RWPE1 (cell line): ENCODE data around the gene GBGT1.

ENCODE experiments used
- CTCF ChIA-PET: fragments of 350-600 bp; sonication (Branson Sonifier 250); formaldehyde crosslinking; extraction: SDS; loops from one replicate; lab custom pipeline; 2021; lab: Yijun Ruan, JAX
- POLR2A ChIA-PET: fragments of 400-600 bp; formaldehyde crosslinking; extraction: SDS; loops from one replicate; lab custom pipeline; 2020; ENCODE audit warnings: antibody characterized with exemption; ENCODE audit not compliant: low non-redundant PET; lab: Yijun Ruan, JAX
- DNase-seq: peaks from one replicate; pipeline ENCODE4 v3.0.0; 2012; ENCODE audit warnings: low spot score
- H3K27ac ChIP-seq: fragments of 450-650 bp; 2 replicates; pipeline ENCODE4 v1.5.1; 2017
- TF ChIP-seq, protein P1 (sequence below): fragments of 450-650 bp; conservative IDR thresholded peaks from 2 replicates; pipeline ENCODE4 v1.5.1; 2017; ENCODE audit warnings: low read depth, mild to moderate bottlenecking

The GBGT1 gene

DNA sequence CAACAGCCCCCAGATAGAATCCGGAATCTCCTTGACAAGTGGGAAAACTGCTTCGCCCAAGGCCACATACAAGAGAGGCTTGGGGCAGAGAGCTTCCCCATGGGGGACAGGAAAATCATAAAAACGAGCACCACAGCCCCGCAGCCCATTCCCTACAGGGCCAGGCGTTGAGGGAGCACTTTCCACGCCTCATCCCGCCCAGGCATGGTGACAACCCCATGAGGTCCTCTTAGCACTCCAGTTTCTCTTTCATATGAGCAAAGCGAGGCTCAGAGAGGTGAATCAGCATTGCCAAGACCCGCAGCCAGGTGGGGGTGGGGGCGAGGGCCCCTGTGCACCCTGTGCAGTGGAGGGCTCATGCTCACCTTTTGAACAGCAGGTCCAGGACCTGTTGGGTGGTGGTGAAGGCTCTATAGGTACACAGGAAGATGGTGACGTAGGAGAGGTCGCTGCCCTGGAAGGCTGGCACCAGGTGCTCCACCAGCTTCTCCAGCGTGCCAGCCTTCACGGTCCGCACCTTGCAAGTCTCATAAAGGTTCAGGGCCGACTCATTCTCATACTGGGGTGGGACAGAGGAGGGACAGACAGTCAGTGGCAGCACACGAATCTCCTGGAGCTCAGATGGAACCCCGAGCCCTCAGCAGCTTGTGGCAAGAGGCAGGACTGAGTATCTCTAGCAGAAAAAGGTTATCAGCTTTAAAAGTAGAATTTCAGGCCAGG, 53.6 kb downstream of the GBGT1 start:
- TF ChIP-seq, protein P1, sequence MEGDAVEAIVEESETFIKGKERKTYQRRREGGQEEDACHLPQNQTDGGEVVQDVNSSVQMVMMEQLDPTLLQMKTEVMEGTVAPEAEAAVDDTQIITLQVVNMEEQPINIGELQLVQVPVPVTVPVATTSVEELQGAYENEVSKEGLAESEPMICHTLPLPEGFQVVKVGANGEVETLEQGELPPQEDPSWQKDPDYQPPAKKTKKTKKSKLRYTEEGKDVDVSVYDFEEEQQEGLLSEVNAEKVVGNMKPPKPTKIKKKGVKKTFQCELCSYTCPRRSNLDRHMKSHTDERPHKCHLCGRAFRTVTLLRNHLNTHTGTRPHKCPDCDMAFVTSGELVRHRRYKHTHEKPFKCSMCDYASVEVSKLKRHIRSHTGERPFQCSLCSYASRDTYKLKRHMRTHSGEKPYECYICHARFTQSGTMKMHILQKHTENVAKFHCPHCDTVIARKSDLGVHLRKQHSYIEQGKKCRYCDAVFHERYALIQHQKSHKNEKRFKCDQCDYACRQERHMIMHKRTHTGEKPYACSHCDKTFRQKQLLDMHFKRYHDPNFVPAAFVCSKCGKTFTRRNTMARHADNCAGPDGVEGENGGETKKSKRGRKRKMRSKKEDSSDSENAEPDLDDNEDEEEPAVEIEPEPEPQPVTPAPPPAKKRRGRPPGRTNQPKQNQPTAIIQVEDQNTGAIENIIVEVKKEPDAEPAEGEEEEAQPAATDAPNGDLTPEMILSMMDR, result no peak
- ChIA-PET CTCF (interaction anchor here (0.6 to 7.8 kb wide), 4 partner anchors 8 to 61 kb away, joined by 3 to 58 read pairs (median 6); no protein-coding TSS in a partner anchor), POLR2A (no interaction called here)
- DNase-seq, result no peak
- peak overlapping the region; percentile 2; the same call in 1 of the 2 replicates for H3K27ac ChIP-seq

DNA sequence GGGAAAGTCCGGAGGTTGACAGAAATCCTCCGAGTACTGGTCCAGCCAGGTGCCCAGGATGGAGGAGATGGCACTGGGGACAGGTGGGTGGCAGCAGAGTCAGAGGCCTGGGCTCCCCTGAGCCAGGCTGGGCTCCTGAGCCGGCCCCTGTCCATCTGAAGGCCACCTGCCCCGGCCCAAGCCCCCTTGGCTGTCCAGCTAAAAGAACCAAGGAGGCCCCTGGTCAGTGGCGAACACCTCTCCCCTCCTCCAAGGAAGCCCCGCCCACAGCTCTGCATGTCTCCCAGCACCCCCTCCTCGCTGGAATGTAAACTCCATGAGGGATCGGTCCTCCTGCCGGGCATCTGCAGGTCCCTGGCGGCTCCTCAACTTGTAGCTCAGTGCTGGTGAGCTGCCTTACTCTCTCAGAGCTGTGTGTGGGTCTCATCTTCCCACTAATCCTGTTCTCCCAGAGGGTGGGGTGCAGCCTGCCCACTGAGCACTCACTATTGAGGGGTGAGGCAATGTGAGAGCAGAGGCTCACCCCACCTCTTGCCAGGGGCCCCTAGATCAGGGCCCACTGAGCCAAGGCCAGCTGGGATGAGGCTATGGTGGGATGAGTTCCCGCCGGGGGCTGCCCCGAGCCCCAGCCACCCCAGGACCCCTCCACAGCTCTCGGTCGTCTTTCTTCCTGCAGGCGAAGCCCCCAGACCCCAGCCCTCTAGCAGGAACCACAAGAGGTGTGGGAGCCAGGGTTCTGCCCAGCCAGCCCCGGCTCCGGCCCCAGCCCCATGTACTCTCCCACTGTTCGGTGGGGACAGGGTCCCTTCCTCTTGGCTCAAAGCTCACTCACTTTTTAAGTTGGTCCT, 54.7 kb downstream of the GBGT1 start:
- ChIA-PET POLR2A (no interaction called here), CTCF (interaction anchor here (0.6 to 7.8 kb wide), 5 partner anchors 13 to 60 kb away, joined by 3 to 58 read pairs (median 4); no protein-coding TSS in a partner anchor)
- TF ChIP-seq, protein P1, result no peak
- peak overlapping the region; percentile 30 for H3K27ac ChIP-seq
- DNase-seq, result no peak

DNA sequence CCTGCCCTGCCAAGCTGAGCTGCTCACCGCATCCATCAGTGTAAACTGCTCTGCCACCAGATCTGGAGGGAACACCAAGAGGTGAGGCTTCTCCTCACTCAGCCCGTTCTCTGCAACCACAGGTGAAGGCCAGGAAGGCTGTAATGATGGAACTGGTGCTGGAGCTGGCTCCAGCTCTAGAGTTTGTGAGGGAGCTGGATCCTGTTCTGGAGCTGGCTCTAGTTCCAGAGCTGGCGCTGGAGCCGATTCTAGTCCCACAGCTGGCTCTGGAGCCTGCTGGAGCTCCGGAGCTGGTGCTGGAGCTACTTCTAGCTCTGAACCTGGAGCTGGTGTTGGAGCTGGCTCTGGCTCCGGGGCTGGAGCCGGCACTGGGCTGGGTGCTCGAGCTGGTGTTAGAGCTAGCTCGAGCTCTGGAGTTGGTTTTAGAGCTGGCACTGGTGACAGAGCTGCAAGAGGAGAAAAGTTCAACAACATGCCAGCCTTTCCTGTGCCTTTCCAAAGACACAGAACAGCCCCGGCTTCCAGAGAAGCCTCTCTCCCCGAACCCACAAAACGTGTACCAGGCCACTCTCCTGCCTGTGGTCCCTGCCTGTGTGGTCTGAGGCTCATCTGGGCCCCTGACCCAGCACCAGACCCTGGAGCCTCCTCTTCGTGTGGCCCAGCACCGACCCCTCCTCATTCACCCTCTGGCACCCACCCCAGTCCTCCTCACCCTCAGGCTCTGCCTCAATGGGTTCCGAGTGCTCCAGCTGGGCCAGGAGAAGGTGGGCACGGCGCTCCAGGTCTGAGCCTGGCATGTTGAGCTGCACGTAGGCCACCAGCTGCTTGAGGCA, 55.5 kb downstream of the GBGT1 start:
- ChIA-PET POLR2A (no interaction called here), CTCF (interaction anchor here (0.7 to 7.8 kb wide), 4 partner anchors 35 to 59 kb away, joined by 3 to 58 read pairs (median 20); no protein-coding TSS in a partner anchor)
- TF ChIP-seq, protein P1, result no peak
- no peak for DNase-seq
- H3K27ac ChIP-seq, result peak overlapping the region; percentile 30

DNA sequence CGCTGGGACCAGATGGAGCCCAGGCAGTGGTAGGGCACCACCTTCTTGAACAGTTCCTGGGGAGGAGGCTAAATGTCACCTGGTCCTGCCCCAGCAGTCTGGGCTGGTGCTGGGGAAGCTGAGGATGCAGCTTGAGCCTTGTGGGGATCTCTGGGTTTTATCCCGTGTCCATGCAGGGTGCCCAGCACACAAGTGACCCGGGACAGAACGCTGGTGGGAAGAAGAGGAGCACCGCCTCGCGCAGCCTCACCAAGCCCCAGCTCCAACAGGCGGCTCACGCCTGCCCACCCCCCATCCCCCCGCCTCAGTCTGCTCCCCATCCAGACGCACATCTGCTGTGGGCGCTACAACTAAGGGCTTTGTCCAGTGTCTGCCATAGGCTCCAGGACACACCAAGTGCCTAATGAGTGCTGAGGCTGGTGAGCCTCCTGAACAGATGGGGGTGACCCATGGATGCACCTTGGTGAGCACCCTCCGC, 56.4 kb downstream of the GBGT1 start:
- TF ChIP-seq, protein P1, result no peak
- ChIA-PET POLR2A (no interaction called here), CTCF (interaction anchor here (0.5 to 3.0 kb wide), 4 partner anchors 37 to 61 kb away, joined by 3 to 31 read pairs (median 14); no protein-coding TSS in a partner anchor)
- H3K27ac ChIP-seq, result peak overlapping the region; percentile 30
- DNase-seq, result no peak

DNA sequence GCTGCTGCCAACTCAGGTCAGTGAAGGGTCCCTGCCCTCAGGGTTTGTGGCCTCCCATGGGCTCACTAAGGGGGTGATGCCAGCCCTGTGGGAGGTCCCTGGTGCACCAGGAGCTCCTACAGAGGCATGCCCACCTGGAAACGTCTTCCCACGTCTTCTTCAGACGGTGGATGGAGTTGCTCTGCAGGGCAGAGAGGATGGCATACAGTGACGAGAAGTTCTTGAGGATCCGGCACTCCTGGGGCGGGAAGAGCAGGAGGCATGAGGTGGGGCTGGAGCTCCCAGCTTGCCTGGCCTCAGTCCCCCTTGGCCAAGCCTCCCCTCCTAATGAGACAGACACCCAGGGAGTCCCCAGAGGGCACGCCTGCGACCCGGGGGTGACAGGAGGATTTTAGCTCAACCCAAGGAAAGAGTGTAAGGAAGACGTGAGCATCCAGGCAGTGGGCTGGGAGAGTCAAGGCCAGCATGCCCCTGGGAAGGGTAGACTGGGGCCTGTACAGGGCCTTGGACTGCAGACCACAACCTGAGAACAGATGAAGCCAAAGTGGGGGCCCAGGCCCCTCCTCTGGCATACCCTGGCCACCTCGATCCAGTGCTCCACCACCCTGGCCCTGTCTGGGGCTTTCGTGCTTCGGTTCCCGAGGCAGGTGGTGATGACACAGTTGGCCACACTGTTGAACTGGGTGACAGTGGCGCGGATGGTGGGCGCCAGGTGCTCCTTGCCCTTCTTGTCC, 57.0 kb downstream of the GBGT1 start:
- H3K27ac ChIP-seq, result peak overlapping the region; percentile 30
- no peak for DNase-seq
- ChIA-PET CTCF (interaction anchor here (0.5 to 3.0 kb wide), 4 partner anchors 8 to 60 kb away, joined by 3 to 31 read pairs (median 11); no protein-coding TSS in a partner anchor), POLR2A (no interaction called here)
- TF ChIP-seq, protein P1, result no peak
